Measurements from ENCODE around the gene ZFAND3. TPM values are rescaled to one million over a fixed set of nuclear protein-coding genes. Genes with fewer than 3 reads are reported as not detected.

ZFAND3 gene
- total RNA-seq, 4 donors from 2014 or later, result 46.3 to 73.6 (median 49.3) TPM

DNA sequence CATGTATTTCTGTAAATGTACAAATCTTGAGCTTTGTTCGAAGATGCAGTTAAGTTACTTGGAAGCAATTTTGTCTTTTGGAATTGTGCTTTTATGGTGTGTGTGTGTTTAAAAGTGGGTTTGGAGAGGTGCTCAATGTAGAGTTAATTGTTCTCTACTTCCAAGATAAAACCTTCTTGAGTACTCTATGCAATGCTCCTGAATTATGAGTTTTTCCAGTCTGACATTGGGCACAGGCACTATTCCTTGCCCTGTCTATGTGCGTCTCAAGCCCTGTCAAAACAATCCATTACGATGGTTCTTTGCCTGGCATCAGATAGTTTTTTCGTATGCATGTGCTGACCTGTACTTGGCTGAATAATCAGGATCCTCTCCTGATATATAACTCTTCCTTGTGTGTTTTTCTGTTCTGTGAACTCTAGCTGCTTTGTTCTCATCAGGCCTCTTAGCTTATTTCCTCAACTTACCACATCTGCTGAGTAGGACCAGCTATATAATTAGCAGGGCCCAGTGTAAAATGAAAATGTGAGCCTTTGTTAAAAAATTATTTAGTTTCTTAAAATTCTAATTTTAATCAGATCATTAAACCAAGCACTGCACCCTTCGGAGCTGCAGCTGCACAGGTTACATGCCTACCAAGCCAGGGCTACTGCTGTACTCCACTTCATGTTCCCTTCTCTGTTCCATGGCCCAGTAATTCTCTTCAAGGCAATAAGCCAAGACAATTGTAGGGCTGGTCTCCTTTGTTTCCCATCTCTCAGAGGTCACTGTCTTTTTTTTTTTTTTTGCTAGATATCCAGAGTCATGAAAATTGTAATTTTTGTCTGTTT lies 160.1 kb downstream of the ZFAND3 start:
- no peak for ATAC-seq
- H3K27me3 ChIP-seq, result no peaks in the 10 kb centered on the region
- H3K4me1 ChIP-seq, result peaks cover 7 to 43% (median 12%) of the 10 kb centered on the region in 3 donors
- WGBS, 2 donors (ENCODE audit: low coverage in 1 of 2), result 57 to 59% methylated on average over 5 of the region's 5 CpGs
- H3K4me3 ChIP-seq, result no peak overlapping the region
- H3K36me3 ChIP-seq, result no peaks in the 10 kb centered on the region
- H3K9me3 ChIP-seq, result peaks cover 0 to 6% (median 0%) of the 10 kb centered on the region in 3 donors
- no peak overlapping the region for H3K27ac ChIP-seq
- no peak for TF ChIP-seq POLR2AphosphoS5 (IDR thresholded peaks at IDR 0.05)
- TF ChIP-seq POLR2A (IDR thresholded peaks at IDR 0.05), result no peak
- TF ChIP-seq EP300 (IDR thresholded peaks at IDR 0.05), result no peak
- TF ChIP-seq CTCF (IDR thresholded peaks at IDR 0.05), result no peak

GRCh38 chr6:37980222-37980595 lies 160.7 kb downstream of the ZFAND3 start:
- Histone ChIP-seq H3K9me3 (no peaks in the 10 kb centered on the region), H3K36me3 (no peaks in the 10 kb centered on the region), H3K27ac (no peak overlapping the region), H3K4me3 (no peak overlapping the region), H3K27me3 (no peaks in the 10 kb centered on the region), H3K4me1 (peaks cover 7 to 49% (median 12%) of the 10 kb centered on the region in 3 donors)
- ATAC-seq, result no peak
- TF ChIP-seq CTCF (IDR thresholded peaks at IDR 0.05), result no peak
- 50% methylated on average over 1 of the region's 1 CpG; no CpG with 5 or more reads in 1 of the 2 donors for WGBS, 2 donors (ENCODE audit: low coverage in 1 of 2)

GRCh38 chr6:37981626-37982025 lies 162.1 kb downstream of the ZFAND3 start:
- TF ChIP-seq POLR2A (IDR thresholded peaks at IDR 0.05), result no peak
- TF ChIP-seq CTCF (IDR thresholded peaks at IDR 0.05), result no peak
- TF ChIP-seq POLR2AphosphoS5 (IDR thresholded peaks at IDR 0.05), result no peak
- no peak for TF ChIP-seq EP300 (IDR thresholded peaks at IDR 0.05)
- no peaks in the 10 kb centered on the region for H3K27me3 ChIP-seq
- H3K4me3 ChIP-seq, result no peak overlapping the region
- H3K9me3 ChIP-seq, result no peaks in the 10 kb centered on the region
- 75 to 79% methylated on average over 2 of the region's 2 CpGs for WGBS, 2 donors (ENCODE audit: low coverage in 1 of 2)
- no peaks in the 10 kb centered on the region for H3K36me3 ChIP-seq
- no peak for ATAC-seq
- H3K4me1 ChIP-seq, result peaks cover 9 to 63% (median 12%) of the 10 kb centered on the region in 3 donors
- H3K27ac ChIP-seq, result no peak overlapping the region

DNA sequence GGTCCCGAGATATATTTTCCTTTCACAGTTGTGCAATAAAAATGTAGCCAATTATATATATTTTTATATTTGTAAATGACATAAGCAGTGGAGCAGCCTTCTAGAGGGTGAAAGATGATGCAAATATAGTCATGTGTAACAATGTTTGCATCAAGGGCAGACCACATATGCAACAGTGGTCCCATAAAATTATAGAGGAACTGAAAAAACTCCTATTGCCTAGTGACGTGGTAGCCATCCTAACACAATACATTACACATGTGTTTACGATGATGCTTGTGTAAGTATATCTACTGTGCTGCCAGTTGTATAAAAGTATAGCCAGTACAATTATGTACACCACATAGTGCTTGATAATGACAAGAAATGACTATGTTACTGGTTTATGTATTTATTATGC lies 162.8 kb downstream of the ZFAND3 start:
- TF ChIP-seq POLR2AphosphoS5 (IDR thresholded peaks at IDR 0.05), result no peak
- TF ChIP-seq EP300 (IDR thresholded peaks at IDR 0.05), result no peak
- TF ChIP-seq POLR2A (IDR thresholded peaks at IDR 0.05), result no peak
- no peak for TF ChIP-seq CTCF (IDR thresholded peaks at IDR 0.05)
- Histone ChIP-seq H3K4me3 (no peak overlapping the region), H3K4me1 (peaks cover 12 to 70% (median 13%) of the 10 kb centered on the region in 3 donors), H3K27me3 (no peaks in the 10 kb centered on the region), H3K27ac (no peak overlapping the region), H3K9me3 (no peaks in the 10 kb centered on the region), H3K36me3 (no peaks in the 10 kb centered on the region)
- no peak for ATAC-seq
- 58 to 91% methylated on average over 2 to 3 of the region's 3 CpGs for WGBS, 2 donors (ENCODE audit: low coverage in 1 of 2)
